Stimulated activated CD4-positive, alpha-beta T cell treated with anti-CD3 and anti-CD28 coated beads, Interleukin-2, amount 100 ng/mL, for 24 hours (primary cell): Measurements from ENCODE around the gene PLIN4.

ENCODE experiments used
- DNase-seq, 2 donors: peaks; one replicate each; pipeline ENCODE4 v3.0.0-alpha.2; 2020

PLIN4 gene

GRCh38 chr19:4454747-4455718 lies 63.3 kb downstream of the PLIN4 start:
- DNase-seq: no peak

DNA sequence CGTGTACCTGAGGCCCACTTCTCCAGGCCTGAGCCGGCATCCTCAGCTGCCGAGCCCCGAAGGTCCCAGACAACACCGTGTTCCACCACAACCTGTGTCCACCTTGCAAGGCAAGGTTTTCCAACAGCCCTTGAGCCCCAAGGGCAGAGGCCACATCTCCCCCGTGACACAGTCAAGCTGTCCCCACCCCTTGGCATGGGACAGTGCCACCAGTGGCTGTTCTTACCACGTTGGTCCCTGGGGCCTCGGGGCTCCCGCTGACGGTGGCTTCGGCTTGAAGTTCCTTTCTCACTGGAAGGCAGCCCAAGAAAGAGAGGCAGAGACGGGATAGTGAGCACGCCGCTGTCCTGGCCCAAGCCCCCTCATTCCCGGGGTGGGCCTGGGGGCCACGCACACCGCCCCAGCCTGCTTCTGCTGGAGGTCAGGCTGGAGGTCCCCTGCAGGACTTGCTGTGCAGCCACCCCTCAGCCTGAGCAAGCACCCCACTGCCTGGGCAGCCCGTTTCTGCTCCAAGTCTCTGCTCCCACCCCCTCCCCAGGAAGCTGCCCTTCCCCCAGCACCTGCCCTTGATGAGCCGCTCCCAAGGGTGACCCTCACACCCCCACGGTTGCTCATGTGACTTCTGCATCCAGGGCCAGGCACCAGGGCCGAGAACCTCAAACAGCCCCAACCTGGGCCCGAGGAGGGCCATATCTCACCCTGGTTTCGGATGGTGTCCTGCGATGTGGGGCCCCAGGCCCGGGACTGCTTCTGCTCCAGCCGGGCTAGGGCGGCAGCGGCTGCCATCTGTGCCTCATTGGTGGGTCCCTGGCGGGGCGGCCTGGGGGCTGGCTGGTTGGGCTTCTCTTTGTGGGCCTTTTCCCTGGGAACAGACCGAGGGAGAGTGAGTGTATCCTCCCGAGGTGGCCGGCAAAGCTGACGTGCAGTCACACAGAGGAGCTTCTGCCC lies 64.8 kb downstream of the PLIN4 start:
- DNase-seq: no peak

- no peak for DNase-seq
These were observed 65.9 kb downstream of the PLIN4 start for GRCh38 chr19:4452230-4452990.
